Neural cell (in vitro differentiated cells): ENCODE results near the gene SSBP4. TPM values are rescaled to one million over a fixed set of nuclear protein-coding genes. Genes with fewer than 3 reads are reported as not detected.
A peak's percentile ranks its signal among the peaks of the same experiment; 100 is the strongest.

Source experiments
- H2AFZ ChIP-seq: fragments of 200-600, 300-800 bp; sonication (generic), shearing (Covaris generic); 2 replicates; pipeline ENCODE4 v1.6.0; 2014; ENCODE audit warnings: low read depth, mild to moderate bottlenecking, antibody characterized with exemption, low read length, moderate library complexity
- H3F3A ChIP-seq: fragments of 200-600 bp; shearing (Covaris generic); 2 replicates; pipeline ENCODE4 v1.6.1; 2016; ENCODE audit warnings: mild to moderate bottlenecking, moderate library complexity, mixed read lengths, antibody characterized with exemption, low read length; ENCODE audit not compliant: insufficient read depth, poor library complexity, severe bottlenecking
- H3K27ac ChIP-seq: fragments of 200-600, 300-800 bp; sonication (generic), shearing (Covaris generic); 2 replicates; pipeline ENCODE4 v1.5.1; 2014; ENCODE audit warnings: mild to moderate bottlenecking, low read length, moderate library complexity
- H3K27me3 ChIP-seq: fragments of 300-800, 200-600 bp; sonication (generic), shearing (Covaris generic); 2 replicates; pipeline ENCODE4 v1.6.0; 2014; ENCODE audit warnings: mild to moderate bottlenecking, low read depth, low read length, moderate library complexity; ENCODE audit not compliant: insufficient read depth
- H3K36me3 ChIP-seq: fragments of 300-800, 200-600 bp; sonication (generic), shearing (Covaris generic); 2 replicates; pipeline ENCODE4 v1.5.1; 2014; ENCODE audit warnings: mild to moderate bottlenecking, antibody characterized with exemption, low read length, moderate library complexity; ENCODE audit not compliant: insufficient read depth
- H3K4me2 ChIP-seq: fragments of 300-800, 200-600 bp; sonication (generic), shearing (Covaris generic); 2 replicates; pipeline ENCODE4 v1.6.0; 2014; ENCODE audit warnings: mild to moderate bottlenecking, low read length
- H3K4me3 ChIP-seq: fragments of 300-800, 200-600 bp; sonication (generic), shearing (Covaris generic); 2 replicates; pipeline ENCODE4 v1.5.1; 2014; ENCODE audit warnings: mild to moderate bottlenecking, low read length, moderate library complexity
- H3K79me2 ChIP-seq: fragments of 200-600 bp; shearing (Covaris generic); replicated peaks from 2 replicates; pipeline ENCODE4 v1.6.0; 2014; ENCODE audit warnings: mild to moderate bottlenecking, low read length, moderate library complexity; ENCODE audit not compliant: insufficient read depth
- H3K9ac ChIP-seq: fragments of 300-800, 200-600 bp; sonication (generic), shearing (Covaris generic); 2 replicates; pipeline ENCODE4 v1.6.1; 2016; ENCODE audit warnings: mild to moderate bottlenecking, low read length, mixed read lengths
- H3K9me2 ChIP-seq: fragments of 200-600 bp; shearing (Covaris generic); 2 replicates; pipeline ENCODE4 v1.6.1; 2016; ENCODE audit warnings: mild to moderate bottlenecking, low read length, mixed read lengths; ENCODE audit not compliant: insufficient read depth
- H3K9me3 ChIP-seq: fragments of 200-600, 300-800 bp; sonication (generic), shearing (Covaris generic); 2 replicates; pipeline ENCODE4 v1.6.1; 2016; ENCODE audit warnings: mild to moderate bottlenecking, mixed run types, low read length, moderate library complexity, mixed read lengths
- H4K20me1 ChIP-seq: fragments of 200-600 bp; shearing (Covaris generic); 2 replicates; pipeline ENCODE4 v1.6.1; 2016; ENCODE audit warnings: mild to moderate bottlenecking, mixed run types; ENCODE audit not compliant: insufficient read depth
- EP300 ChIP-seq: fragments of 450-650 bp; conservative IDR thresholded peaks from 2 replicates; pipeline ENCODE4 v1.6.1; 2014; ENCODE audit warnings: antibody characterized with exemption, mild to moderate bottlenecking, moderate library complexity; ENCODE audit not compliant: poor library complexity, severe bottlenecking
- EZH2 ChIP-seq: fragments of 200-600, 300-800 bp; shearing (Covaris generic), sonication (generic); IDR thresholded peaks from 2 replicates; pipeline ENCODE4 v1.6.1; 2014; ENCODE audit warnings: antibody characterized with exemption, low read length, borderline replicate concordance, mild to moderate bottlenecking; ENCODE audit not compliant: insufficient read depth, poor library complexity, severe bottlenecking
- MXI1 ChIP-seq: fragments of 450-650 bp; conservative IDR thresholded peaks from 2 replicates; pipeline ENCODE4 v1.6.1; 2014; ENCODE audit warnings: antibody characterized with exemption, mild to moderate bottlenecking; ENCODE audit not compliant: poor library complexity, severe bottlenecking
- POLR2AphosphoS5 ChIP-seq: IDR thresholded peaks from 2 replicates; pipeline ENCODE4 v1.6.1; 2012
- RAD21 ChIP-seq: fragments of 450-650 bp; conservative IDR thresholded peaks from 2 replicates; pipeline ENCODE4 v1.6.1; 2014; ENCODE audit warnings: antibody characterized with exemption, mild to moderate bottlenecking, moderate library complexity
- SMC3 ChIP-seq: fragments of 450-650 bp; conservative IDR thresholded peaks from 2 replicates; pipeline ENCODE4 v1.6.1; 2014; ENCODE audit warnings: antibody characterized with exemption, mild to moderate bottlenecking, moderate library complexity; ENCODE audit not compliant: poor library complexity
- TAF1 ChIP-seq: IDR thresholded peaks from 2 replicates; pipeline ENCODE4 v1.6.1; 2012; ENCODE audit warnings: low read depth
- polyA plus RNA-seq: library from polyadenylated mRNA; depleted of rRNA; stranded (reverse); fragments of >200 nt; gene quantifications from 2 replicates; pipeline ENCODE4 v1.2.3, GENCODE V29; 2014
- TF ChIP-seq, protein P1 (sequence below): fragments of 450-650 bp; IDR thresholded peaks from 2 replicates; pipeline ENCODE4 v1.5.1; 2014; ENCODE audit warnings: antibody characterized with exemption, mild to moderate bottlenecking, moderate library complexity; ENCODE audit not compliant: poor library complexity, severe bottlenecking
- TF ChIP-seq, protein P2 (sequence below): IDR thresholded peaks from 2 replicates; pipeline ENCODE4 v1.6.1; 2012; ENCODE audit warnings: borderline replicate concordance

SSBP4 gene
- polyA plus RNA-seq, 1 donor from 2014 or later = 166 TPM

DNA sequence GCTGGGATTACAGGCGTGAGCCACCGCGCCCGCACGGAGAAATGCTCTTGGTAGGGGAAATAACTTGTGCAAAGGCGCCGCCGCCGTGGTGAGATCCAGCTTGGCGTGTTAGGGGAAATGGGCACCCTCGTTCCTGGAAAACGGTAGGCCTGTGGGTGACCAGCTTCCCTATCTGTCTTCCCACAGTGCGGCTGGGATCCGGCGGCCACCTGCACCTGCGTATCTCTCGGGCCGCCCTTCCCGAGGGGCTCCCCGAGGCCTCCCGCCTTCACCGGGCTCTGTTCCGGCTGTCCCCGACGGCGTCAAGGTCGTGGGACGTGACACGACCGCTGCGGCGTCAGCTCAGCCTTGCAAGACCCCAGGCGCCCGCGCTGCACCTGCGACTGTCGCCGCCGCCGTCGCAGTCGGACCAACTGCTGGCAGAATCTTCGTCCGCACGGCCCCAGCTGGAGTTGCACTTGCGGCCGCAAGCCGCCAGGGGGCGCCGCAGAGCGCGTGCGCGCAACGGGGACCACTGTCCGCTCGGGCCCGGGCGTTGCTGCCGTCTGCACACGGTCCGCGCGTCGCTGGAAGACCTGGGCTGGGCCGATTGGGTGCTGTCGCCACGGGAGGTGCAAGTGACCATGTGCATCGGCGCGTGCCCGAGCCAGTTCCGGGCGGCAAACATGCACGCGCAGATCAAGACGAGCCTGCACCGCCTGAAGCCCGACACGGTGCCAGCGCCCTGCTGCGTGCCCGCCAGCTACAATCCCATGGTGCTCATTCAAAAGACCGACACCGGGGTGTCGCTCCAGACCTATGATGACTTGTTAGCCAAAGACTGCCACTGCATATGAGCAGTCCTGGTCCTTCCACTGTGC, 30.9 kb upstream of the SSBP4 start:
- TF ChIP-seq POLR2AphosphoS5 (no peak), EZH2 (no peak), SMC3 (peak; percentile 69), MXI1 (peak; percentile 39), TAF1 (no peak), EP300 (no peak), RAD21 (peak; percentile 61)
- TF ChIP-seq, protein P1, sequence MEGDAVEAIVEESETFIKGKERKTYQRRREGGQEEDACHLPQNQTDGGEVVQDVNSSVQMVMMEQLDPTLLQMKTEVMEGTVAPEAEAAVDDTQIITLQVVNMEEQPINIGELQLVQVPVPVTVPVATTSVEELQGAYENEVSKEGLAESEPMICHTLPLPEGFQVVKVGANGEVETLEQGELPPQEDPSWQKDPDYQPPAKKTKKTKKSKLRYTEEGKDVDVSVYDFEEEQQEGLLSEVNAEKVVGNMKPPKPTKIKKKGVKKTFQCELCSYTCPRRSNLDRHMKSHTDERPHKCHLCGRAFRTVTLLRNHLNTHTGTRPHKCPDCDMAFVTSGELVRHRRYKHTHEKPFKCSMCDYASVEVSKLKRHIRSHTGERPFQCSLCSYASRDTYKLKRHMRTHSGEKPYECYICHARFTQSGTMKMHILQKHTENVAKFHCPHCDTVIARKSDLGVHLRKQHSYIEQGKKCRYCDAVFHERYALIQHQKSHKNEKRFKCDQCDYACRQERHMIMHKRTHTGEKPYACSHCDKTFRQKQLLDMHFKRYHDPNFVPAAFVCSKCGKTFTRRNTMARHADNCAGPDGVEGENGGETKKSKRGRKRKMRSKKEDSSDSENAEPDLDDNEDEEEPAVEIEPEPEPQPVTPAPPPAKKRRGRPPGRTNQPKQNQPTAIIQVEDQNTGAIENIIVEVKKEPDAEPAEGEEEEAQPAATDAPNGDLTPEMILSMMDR = peak; percentile 90
- TF ChIP-seq, protein P2, sequence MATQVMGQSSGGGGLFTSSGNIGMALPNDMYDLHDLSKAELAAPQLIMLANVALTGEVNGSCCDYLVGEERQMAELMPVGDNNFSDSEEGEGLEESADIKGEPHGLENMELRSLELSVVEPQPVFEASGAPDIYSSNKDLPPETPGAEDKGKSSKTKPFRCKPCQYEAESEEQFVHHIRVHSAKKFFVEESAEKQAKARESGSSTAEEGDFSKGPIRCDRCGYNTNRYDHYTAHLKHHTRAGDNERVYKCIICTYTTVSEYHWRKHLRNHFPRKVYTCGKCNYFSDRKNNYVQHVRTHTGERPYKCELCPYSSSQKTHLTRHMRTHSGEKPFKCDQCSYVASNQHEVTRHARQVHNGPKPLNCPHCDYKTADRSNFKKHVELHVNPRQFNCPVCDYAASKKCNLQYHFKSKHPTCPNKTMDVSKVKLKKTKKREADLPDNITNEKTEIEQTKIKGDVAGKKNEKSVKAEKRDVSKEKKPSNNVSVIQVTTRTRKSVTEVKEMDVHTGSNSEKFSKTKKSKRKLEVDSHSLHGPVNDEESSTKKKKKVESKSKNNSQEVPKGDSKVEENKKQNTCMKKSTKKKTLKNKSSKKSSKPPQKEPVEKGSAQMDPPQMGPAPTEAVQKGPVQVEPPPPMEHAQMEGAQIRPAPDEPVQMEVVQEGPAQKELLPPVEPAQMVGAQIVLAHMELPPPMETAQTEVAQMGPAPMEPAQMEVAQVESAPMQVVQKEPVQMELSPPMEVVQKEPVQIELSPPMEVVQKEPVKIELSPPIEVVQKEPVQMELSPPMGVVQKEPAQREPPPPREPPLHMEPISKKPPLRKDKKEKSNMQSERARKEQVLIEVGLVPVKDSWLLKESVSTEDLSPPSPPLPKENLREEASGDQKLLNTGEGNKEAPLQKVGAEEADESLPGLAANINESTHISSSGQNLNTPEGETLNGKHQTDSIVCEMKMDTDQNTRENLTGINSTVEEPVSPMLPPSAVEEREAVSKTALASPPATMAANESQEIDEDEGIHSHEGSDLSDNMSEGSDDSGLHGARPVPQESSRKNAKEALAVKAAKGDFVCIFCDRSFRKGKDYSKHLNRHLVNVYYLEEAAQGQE = no peak
- Histone ChIP-seq H3K27ac (no peak overlapping the region), H3K27me3 (peaks cover 9% of the 10 kb centered on the region)

DNA sequence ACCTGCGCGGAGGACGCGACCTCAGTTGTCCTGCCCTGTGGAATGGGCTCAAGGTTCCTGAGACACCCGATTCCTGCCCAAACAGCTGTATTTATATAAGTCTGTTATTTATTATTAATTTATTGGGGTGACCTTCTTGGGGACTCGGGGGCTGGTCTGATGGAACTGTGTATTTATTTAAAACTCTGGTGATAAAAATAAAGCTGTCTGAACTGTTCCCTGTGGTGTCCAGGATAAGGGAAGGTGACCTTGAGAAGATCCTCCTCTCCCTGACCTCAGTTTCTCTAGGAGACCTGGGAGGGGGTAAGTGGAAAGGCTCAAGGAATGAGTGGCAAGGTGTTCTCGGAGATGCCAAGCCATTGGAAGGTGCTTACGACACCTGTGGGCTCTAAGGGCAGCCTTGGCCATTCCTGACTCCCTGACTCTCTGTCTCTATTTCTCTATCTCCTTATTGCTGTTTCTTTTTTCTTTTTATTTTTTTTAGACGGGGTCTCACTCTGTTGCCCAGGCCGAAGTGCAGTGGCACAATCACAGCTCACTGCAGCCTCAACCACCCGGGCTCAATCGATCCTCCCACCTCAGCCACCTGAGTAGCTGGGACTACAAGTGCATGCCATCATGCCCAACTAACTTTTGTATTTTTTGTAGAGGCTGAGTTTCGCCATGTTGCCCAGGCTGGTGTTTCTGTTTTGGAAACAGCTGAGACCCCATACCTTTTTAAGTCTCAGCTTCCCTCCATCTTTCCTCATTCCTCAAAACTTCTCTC, 30.1 kb upstream of the SSBP4 start:
- no peak for TF ChIP-seq EZH2
- TF ChIP-seq EP300 = no peak
- TF ChIP-seq, protein P2 = no peak
- TF ChIP-seq MXI1 = no peak
- TF ChIP-seq RAD21 = no peak
- TF ChIP-seq, protein P1 = no peak
- TF ChIP-seq POLR2AphosphoS5 = no peak
- TF ChIP-seq TAF1 = no peak
- TF ChIP-seq SMC3 = no peak
- Histone ChIP-seq H3K36me3 (no peaks in the 10 kb centered on the region), H3K9ac (no peak overlapping the region), H3F3A (no peaks in the 10 kb centered on the region), H3K27me3 (peaks cover 9% of the 10 kb centered on the region), H3K27ac (no peak overlapping the region), H2AFZ (no peak overlapping the region), H4K20me1 (no peaks in the 10 kb centered on the region), H3K9me2 (no peaks in the 10 kb centered on the region), H3K4me3 (peak overlapping the region; percentile 64), H3K79me2 (no peaks in the 10 kb centered on the region), H3K9me3 (no peaks in the 10 kb centered on the region), H3K4me2 (no peak overlapping the region)

More for the DNA sequence above, 30.9 kb upstream of the SSBP4 start:
- no peaks in the 10 kb centered on the region for H3K36me3 ChIP-seq
- H3K4me3 ChIP-seq = peak overlapping the region; percentile 64
- no peaks in the 10 kb centered on the region for H4K20me1 ChIP-seq
- H3F3A ChIP-seq = no peaks in the 10 kb centered on the region
- no peaks in the 10 kb centered on the region for H3K9me3 ChIP-seq
- no peak overlapping the region for H3K4me2 ChIP-seq
- H3K9me2 ChIP-seq = no peaks in the 10 kb centered on the region
- peak overlapping the region; percentile 19 for H2AFZ ChIP-seq
- peak overlapping the region; percentile 34 for H3K9ac ChIP-seq
- H3K79me2 ChIP-seq = no peaks in the 10 kb centered on the region
